ENCODE results near the gene TRAPPC10.
A peak's percentile ranks its signal among the peaks of the same experiment; 100 is the strongest.

Gene TRAPPC10

DNA sequence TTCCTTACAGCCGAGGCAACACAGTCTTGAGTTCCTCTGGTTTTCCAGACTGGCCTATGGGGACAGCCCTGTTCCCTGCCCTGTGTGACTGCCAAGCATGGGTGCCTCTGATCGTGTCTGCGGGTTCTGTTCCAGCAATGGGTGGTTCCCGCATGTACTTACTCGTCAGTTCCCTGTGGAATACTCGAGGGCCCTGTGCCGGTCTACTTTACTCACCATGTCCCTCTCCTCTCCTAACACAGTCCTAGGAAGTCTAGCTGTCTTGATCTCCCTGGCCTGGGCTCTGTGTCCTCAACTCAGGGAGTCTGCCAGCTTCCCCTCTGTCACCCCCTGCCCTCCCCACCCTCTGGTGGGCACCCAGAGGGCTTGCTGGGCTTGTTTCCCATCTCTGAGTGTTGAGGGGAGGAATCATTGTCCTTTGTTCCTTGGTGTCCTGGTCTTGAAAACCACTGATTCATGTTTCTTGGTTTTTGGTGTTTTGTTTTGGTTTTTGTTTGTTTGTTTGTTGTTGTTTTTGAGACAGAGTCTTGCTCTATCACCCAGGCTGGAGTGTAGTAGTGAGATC is 36.0 kb downstream of the TRAPPC10 start:
- DNase-seq: no peak

GRCh38 chr21:44049182-44049581 is 37.1 kb downstream of the TRAPPC10 start:
- no peak for DNase-seq

- no peak for DNase-seq
Observed at GRCh38 chr21:44049606-44050005, 37.5 kb downstream of the TRAPPC10 start.

GRCh38 chr21:44050276-44050675 is 38.2 kb downstream of the TRAPPC10 start:
- DNase-seq: no peak

GRCh38 chr21:44051462-44051941 is 39.4 kb downstream of the TRAPPC10 start:
- no peak for DNase-seq

- no peak for DNase-seq
Observed at GRCh38 chr21:44052071-44052829, 40.1 kb downstream of the TRAPPC10 start.

DNA sequence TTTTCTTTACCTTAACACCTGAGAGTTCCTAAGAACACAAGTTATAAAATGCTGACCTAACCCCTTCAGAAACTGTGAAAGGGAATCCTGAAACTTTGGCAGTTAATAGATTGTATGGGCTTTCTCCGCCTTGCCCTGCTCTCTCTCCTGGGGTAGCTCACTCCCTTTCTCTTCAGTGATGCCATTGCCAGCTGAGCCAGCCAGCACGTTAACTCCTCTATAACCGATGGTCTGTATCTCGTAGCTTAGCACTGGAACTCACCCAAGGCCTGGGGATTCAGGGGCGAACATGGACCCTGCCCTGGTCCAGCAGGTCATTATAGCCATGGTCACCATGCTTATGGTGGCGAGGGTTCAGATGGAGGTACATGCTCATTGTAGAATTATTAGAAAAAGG is 40.7 kb downstream of the TRAPPC10 start:
- DNase-seq: no peak

- no peak for DNase-seq
Observed at GRCh38 chr21:44053567-44053966, 41.5 kb downstream of the TRAPPC10 start.

GRCh38 chr21:44054710-44055109 is 42.6 kb downstream of the TRAPPC10 start:
- DNase-seq: no peak

DNA sequence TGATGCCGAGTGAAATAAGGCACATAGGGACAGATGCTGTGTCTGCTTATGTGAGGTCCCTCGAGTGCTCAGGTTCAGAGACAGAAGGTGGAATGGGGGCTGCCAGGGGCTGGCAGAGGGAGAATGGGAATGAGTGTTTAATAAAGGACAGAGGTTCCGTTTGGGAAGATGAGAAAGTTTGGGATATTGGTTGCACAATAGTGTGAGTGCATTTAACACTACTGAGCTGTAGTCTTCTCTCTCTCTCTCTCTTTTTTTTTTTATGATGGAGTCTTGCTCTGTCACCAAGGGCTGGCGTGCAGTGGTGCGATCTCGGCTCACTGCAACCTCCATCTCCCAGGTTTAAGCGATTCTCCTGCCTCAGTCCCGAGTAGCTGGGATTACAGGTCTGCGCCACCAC is 44.9 kb downstream of the TRAPPC10 start:
- DNase-seq: no peak

DNA sequence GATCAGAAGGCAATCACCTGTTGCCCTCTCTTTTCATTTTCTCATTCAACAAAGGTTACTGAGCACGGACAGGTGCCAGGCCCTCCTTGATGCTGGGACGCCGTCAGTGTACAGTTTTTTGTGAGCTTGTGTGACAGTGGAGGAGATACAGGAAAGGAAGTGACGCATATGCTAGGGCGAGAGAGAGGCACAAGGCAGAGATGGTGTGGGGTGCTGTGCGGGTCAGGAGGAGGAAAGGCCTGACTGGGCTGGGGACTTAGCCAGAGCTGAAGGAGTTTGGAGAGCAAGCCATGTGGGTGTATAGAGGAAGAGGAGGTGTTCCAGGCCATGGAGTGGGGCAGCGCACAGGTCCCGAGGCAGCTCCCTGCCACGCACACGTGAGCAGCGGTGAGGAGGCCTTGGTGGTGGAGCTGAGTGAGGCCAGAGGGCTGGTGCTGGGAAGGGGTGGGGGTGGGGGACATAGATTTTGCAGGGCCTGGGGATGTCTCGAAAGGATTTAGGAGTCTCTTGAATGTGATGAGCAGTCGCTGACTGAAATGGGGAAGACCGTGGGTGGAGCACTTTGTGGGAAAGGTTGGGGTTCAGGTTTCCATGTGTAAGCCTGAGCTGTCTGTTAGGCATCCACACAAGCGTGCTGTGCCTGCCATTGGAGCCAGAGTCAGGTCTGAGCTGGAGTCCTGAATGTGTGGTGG is 46.0 kb downstream of the TRAPPC10 start:
- DNase-seq: peak; percentile 38

GRCh38 chr21:44058652-44058964 is 46.5 kb downstream of the TRAPPC10 start:
- DNase-seq: no peak

- DNase-seq: no peak
Observed at GRCh38 chr21:44058981-44059380, 46.9 kb downstream of the TRAPPC10 start.

GRCh38 chr21:44059710-44060109 is 47.6 kb downstream of the TRAPPC10 start:
- DNase-seq: no peak

DNA sequence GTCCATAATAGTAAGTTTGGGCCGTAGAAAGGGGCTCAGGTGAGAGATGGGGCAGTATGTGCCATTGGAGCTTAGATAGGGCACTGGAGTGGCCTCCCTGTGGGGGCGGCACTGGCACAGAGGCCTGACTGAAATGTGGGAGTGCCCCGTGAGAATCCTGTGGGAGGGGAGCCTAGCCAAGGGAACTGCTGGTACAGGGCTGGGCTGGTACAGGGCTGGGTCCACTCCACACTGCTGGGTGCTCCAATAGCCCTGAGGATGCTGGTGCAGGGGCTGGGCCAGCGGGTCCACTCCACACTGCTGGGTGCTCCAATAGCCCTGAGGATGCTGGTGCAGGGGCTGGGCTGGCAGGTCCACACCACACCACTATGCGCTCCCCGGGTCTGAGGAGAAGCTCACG is 50.3 kb downstream of the TRAPPC10 start:
- DNase-seq: no peak

- DNase-seq: peak; percentile 28
Observed at GRCh38 chr21:44063151-44063912, 51.2 kb downstream of the TRAPPC10 start.

DNA sequence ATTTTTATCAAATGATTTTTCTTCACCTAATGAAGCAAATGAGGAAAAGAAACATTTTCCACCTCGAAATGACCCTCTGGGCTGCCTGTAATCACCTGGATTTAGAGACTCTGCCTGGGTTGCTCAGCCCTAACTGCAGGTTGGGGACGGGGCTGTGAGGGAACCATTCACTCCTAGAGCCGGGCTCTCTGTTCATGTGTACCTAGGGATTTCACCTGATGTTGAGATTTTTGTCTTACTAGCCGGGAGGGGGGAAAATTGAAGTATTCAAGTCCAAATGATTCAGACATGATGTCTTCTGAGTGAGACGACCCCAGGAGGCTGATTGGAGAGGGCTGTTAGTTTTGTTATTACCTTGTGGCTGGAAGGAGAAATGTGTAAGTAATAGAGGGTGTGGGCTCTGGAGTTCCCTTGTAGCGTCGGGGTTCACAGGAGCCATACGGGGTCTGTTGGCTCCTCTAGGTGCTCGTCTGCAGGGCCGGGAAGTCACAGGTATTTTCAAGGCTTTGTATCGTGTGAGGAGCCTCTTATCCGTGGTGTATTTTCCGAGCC is 52.8 kb downstream of the TRAPPC10 start:
- DNase-seq: no peak

GRCh38 chr21:44065428-44065827 is 53.3 kb downstream of the TRAPPC10 start:
- DNase-seq: peak; percentile 81

GRCh38 chr21:44066116-44066515 is 54.0 kb downstream of the TRAPPC10 start:
- no peak for DNase-seq

DNA sequence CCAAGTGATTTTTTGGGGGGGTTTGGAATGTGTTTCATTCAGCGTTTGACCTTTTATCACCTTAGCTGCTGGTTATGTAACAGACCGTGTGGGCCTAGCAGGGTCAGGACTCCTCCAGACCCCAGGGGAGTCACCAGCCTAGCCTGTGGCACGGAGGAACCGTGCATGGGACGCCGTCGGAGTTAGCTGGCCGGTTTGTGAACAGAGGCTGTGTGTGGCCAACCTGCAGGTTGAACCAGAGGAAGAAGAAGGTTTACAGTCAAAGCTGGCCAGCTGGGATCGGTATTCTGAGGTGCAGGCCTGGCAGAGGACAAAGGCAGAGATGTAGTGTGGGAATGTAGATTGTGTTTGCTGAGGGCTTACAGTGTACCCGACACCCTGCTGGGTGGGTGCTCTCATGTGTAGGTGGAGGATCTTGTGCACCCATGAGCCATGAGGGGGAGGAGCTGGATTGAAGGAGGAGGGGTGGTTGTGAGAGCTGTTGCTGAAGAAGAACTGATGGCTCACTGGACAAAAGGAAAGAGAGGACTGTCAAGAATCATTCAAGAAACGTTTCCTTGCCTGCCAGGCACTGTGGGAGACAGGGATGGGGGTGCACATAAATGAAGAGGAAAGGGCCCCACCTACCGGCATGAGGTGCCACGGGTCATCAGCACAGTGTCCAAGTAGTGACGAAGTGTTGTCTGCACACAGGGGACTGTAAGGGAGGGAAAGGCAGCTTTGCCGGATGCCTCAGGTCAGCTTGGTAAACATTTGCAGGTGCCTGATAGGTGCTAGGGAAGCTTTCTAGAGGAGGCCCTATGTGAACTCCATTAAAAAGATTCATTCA is 55.1 kb downstream of the TRAPPC10 start:
- DNase-seq: no peak

DNA sequence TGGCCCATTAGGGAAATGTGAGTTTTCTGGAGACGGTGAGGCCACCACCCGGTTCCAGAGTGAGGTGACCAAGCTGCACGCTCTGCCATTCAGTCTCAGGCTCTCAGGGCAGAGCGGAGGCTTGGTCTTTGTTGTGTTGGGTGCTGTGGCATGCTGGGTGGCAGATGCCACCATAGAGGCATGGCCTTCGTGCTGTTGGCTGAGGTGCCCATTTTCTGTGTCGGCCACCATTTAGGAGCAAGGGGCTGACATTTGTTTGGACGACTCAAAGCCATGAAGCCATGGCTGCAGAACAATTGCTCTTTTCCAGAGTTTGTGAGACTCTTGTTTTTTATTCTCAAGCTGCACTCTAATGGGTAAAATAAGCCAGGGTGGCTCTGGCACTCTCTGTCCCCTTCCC is 58.3 kb downstream of the TRAPPC10 start:
- DNase-seq: no peak
